SKM-1 treated with dmso at 0.1 percent for 144 hours (cell line): ENCODE measurements around the gene GNB1.
"Not testable (repeated sequence)": the region's sequence is repeated elsewhere in the genome, so short reads cannot be mapped to it uniquely, and the experiment has no call there.

Experiments used
- DNase-seq: peaks from one replicate; lab custom pipeline; 2025; ENCODE audit not compliant: unreplicated experiment; lab: John Stamatoyannopoulos, UW

Gene GNB1

DNA sequence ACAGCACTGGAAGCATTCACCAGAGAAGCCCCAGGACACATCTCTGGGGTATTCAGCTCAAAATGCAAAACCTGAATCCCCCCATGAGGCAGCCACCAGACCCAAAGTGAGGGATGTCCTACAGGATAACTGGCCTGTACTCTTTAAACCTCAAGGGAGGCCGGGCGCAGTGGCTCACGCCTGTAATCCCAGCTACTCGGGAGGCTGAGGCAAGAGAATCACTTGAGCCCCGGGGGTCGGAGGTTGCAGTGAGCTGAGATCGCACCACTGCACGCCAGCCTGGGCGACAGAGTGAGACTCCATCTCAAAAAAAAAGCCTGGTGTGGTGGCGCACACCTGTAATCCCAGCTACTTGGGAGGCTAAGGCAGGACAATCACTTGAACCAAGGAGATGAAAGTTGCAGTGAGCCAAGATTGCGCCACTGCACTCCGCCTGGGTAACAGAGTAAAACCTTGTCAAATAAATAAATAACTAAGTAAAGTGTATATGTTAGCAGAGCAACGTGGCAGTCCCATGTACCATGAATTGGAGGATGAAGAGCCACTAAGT lies 29.1 kb downstream of the GNB1 start:
- not testable (repeated sequence) for DNase-seq

DNA sequence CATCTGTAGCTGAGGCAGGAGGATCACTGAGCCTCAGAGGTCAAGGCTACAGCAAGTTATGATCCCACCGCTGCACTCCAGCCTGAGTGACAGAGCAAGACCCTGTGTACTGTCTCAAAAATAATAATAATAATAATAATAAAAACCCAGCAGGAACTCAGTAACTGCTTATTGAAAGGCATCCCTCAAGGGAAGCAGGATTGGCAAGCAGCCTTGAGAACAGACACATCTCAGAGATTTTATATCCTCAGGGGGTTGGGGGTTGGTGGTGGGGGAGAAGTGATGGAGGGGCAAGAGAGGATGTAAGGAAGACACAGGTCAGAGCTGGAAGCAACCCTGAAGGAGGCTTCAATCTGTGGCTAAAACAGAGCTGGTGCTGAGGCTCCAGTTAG lies 29.6 kb downstream of the GNB1 start:
- DNase-seq = no peak

DNA sequence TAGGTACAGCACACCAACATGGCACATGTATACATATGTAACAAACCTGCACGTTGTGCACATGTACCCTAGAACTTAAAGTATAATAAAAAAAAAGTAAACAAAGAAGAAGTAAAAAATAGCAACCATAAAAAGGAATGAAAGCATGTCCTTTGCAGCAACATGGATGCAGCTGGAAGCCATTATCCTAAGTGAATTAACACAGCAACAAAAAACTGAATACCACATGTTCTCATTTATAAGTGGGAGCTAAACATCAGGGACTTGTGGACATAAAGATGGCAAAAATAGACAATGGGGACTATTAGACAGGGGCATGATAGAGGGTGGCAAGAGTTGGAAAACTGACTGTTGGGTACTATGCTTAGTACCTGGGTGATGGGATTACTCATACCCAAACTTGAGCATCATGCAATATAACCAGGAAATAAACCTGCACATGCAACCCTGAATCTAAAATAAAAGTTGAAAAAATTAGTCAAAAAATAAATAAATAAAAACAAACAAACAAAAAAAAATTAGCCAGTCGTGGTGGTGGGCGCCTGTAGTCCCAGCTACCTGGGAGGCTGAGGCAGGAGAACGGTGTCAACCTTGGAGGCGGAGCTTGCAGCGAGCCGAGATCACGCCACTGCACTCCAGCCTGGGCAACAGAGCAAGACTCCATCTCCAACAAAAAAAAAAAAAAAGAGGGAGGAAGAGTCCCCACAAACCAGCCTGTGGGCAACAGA lies 30.8 kb downstream of the GNB1 start:
- not testable (repeated sequence) for DNase-seq

DNA sequence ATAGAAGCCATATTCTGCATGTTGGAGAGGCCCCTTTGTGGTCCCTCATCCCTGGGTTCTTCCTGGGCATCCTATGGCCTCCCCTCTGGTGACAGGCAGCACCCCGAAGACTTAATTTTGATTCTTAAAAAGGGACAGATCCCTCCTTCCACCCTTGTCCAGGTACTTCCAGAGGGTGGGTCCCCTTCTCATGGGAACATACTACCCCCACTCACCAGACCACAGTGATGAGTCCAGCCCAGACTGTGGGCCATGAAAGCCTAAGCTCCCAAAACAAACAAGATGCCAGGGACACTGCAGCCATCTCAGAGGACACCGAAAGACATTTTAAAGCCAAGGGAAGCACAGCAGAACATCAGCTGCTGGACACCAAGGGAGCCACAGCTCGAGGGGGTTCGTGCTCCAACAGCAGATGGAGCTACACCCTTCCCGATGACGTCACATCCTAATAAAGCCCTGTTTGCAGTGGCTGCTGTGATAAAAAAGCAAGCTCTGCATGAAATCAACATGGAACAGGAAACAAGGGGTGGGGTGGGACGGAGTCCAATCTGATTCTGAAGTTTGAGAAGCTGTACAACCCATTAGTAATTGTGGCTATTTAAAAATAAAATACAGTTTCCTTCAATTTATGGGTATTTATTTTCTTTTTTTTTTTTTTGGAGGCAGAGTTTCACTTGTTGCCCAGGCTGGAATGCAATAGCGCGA lies 32.4 kb downstream of the GNB1 start:
- no peak for DNase-seq

DNA sequence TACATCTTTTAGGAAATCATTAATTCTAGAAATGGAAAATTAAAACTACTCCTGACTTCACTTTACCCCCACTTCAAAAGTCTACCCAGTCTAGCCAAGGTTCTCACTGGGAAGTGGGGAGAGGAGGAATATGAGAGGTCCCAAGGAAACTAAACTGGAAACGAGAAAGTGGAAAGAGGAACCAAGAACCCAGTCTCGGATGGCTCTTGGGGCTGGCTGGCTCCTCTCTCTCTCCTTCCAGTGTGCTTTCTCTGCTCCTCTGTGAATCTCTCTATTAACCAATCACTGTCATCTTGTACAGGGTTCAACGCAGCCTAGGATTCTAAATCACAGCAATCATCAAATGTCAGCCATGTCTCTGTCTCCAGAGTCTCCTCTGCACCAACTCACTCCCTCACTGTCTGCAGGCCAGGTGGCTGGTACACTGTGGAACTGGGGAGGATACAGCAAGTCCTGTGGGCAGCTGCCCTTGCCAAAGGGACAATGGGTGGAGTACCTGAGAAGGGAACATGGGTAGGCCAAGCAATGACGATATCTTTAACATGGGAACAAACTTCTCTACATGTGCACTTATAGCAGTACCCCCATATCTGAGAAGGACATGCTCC lies 33.7 kb downstream of the GNB1 start:
- no peak for DNase-seq

DNA sequence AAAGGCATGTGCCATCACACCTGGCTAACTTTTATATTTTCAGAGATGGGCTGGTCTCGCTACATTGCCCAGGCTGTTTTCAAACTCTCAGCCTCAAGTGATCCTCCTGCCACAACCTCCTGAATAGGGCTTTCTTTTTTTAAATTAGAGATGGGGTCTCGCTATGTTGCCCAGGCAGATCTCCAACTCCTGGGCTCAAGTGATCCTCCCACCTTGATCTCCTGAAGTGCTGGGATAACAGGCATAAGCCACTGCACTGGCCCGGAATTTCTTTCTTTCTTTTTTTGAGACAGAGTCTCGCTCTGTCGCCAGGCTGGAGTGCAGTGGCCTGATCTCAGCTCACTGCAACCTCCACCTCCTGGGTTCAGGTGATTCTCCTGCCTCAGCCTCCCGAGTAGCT lies 34.7 kb downstream of the GNB1 start:
- DNase-seq = not testable (repeated sequence)

DNA sequence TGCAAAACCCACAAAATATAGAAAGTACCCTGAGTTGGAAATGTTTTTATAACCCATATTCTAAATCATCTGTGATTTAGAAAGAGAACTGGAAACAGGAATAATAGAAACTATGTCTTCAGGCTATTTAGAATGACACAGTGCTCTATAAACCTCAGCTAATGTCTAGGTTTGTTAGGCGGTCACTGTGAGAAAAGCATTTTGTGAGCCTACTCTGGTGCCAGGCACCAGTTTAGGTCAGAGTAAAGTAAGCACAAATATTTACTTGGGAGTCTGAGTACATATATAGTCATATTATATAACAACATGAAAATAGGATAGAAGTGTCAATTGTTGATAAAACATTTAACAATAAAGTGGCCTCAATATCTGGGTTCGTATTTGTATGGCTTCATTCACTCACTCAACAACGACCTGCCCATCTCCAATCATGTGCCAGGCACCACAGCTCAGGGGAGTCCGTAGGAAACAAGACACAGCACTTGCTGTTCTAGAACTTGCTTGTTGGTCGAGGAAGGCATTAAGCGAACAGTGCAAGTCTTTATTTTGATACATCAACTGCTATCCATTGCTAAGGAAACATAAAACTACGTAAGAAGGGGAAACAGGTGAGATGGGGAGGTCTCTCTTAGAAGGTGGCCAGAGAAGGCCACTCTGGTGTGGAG lies 37.2 kb downstream of the GNB1 start:
- DNase-seq = no peak

DNA sequence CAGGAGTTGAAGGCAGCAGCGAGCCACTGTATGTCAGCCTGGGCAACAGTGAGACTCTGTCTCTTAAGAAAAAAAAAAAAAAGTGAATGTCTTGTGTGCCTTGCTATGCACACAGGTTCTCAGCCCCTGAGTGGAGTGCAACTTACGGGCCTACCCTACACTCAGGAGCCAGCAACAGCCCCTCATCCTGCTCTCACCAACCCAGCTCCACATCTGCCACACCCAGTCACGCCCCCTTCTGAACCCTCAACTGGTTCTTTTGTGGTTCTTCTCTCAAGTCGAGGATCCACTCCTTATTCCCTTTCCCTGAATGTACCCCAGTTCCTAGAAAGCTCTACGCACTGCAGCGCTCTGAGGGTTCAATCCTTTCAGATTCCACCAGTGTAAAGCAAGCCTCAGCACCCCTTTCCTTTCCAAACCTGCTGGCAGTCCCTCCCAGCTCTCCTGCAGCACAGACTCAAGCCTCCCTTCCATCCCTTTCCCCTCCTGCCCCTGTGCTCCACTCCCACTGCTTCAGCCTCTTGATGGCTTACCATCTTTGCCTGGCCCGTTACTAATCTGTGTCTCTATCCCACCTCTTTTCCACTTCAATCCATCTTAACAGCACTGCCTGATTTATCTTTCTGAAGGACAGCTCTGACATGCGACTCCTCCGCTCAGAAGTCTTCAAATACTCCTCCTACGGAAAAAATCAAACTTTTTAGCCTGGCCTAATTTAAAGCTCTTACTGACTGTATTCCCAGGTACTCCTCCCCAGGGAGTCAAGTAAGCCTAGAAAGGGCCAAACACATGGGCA lies 38.1 kb downstream of the GNB1 start:
- no peak for DNase-seq

DNA sequence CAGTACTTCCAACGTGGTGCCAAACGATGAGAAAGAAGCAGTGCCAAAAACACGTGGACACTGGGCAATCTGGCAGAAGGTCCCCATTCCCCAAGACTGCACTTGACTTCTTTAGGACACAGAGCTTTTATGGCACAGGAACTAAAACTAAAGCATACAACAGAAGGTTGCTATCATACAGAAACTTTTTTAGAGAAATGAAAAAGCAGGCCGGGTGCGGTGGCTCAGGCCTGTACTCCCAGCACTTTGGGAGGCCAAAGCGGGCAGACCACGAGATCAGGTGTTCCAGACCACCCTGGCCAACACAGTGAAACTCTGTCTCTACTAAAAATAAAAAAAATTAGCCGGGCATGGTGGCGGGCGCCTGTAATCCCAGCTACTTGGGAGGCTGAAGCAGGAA lies 43.0 kb downstream of the GNB1 start:
- no peak for DNase-seq

DNA sequence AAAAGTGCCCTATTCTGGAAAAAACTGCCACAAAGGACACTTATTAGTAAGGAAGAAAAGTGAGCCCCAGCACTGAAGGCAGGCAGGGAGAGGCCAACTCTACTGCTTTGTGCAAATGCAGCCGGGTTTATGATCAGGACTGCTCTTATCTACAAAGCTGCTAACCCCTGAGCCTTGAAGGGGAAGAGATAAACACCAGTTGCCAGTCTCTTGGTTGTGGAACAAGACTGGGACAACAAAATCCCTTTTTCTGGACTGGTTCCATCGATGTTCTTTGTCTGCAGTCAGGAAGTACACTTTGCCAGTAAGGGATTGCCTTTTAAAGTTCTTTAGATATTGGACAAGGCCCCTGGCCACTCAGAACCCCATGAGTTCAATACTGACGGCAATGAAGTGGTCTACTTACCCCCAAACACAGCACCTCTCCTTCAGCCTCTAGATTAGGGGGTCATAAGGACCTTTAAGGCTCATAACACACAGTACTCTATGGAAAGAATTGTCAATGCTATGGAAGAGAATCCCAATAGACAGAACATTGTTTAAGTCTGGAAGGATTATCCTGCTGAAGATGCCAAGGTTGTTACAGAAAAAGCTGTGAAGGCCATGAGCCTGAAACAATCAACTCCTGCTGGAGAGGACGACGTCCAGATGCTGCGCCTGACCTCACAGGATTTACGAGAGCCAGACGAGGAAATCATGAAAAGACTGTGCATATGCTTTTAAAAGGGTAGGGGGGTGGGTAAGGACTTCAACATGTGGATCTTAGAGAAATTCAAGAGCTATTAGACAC lies 43.6 kb downstream of the GNB1 start:
- DNase-seq = no peak

DNA sequence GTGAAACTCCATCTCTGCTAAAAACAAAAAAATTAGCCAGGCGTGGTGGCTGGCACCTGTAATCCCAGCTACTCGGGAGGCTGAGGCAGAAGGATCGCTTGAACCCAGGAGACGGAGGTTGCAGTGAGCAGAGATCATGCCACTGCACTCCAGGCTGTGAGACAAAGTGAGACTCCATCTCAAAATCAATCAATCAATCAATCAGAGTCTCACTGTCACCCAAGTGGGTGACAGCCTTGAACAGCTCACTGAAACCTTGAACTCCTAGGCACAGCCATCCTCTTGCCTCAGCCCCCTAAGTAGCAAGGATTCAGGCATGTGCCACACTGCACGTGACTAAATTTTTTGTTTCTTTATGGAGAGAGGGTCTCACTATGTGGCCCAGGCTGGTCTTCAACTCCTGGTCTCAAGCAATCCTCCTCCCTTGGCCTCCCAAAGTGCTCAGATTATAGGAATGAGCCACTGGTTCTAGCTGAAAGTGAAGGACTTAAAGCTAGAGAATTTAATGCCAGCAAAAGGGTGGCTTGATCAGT lies 44.4 kb downstream of the GNB1 start:
- no peak for DNase-seq

DNA sequence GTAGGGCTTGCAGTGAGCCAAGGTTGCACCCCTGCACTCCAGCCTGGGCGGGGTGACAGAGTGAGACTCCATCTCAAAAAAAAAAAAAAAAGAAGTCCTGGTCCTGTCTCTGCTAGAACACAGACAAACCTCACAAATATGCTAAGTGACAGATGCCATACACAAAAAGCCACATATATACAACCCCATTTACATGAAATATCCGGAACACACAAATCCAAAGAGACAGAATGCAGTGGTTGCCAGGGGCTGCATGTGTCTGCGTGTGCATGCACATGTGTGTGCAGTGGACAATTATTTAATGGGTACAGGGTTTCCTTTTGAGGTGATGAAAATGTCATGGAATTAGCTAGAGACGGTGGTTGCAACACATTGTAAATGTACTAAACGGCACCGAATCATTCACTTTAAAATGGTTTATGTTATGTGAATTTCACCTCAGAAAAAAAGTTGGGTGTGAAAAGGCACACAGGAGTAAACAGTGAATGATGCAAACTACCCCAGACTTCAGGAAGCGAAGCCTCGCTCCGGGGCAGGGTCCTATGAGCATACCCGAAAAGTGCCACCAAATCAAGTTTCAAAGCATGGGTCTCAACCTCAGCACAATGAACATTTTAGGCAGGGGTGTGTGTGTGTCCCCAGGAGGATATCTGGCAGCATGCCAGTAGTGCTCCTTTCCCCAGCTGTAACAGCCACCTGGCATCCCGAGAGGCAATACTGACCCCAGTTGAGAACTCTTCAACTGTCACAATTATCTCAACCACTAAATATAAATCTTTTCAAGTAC lies 48.3 kb downstream of the GNB1 start:
- no peak for DNase-seq

DNA sequence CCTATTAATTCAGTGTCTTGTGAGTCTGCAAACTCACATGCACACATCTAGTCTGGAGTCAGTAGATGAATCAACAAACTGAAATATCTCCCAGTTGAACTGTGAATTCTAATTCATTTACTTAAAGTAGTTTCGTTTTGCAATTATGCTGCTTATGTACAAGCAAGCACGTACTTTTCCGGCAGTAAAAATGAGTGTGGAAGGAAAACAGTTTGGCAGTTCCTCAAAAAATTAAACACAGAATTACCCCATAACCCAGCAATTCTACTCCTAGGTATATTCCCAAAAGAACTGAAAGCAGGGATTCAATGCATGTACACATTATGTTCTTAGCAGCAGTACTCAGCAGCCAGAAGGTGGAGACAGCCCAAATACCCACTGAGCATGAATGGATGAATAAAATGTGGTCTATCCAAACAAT lies 49.3 kb downstream of the GNB1 start:
- DNase-seq = no peak

DNA sequence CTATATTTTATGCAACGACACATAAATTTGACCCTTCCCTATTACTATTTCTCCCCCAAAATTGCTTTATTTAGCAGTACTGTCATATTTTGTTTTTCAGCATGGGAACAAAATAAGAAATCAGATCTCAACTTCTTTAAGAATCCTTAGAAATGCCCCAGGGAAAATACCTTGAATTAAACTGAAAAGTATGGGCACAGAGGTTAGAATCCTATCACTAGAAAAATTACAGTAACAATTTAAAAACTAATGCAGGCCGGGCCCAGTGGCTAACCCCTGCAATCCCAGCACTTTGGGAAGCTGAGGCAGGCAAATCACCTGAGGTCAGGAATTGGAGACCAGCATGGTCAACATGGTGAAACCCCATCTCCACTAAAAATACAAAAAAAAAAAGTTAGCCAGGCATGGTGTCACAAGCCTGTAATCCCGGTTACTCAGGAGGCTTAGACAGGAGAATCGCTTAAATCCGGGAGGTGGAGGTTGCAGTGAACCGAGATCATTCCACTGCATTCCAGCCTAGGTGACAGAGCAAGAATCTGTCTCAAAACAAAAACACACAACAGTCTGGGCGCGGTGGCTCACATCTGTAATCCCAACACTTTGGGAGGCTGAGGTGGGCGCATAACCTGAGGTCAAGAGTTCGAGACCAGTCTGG lies 51.4 kb downstream of the GNB1 start:
- no peak for DNase-seq

DNA sequence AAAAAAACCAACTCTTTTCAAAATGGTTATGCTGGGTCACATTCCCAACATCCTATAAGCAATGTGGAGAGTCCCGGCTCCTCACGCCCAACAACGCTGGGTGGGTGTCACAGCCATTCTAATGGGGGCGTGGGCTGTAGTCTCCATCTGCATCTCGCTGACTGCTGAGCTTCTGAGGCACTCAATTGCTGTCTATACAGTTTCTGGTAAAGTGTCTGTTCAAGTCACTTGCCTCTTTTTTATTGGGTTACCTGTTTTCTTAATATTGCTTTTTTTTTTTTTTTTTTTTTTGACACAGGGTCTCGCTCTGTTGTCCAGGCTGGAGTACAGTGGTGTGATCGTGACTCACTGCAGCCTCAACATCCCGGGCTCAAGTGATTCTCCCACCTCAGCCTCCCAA lies 54.8 kb downstream of the GNB1 start:
- no peak for DNase-seq

DNA sequence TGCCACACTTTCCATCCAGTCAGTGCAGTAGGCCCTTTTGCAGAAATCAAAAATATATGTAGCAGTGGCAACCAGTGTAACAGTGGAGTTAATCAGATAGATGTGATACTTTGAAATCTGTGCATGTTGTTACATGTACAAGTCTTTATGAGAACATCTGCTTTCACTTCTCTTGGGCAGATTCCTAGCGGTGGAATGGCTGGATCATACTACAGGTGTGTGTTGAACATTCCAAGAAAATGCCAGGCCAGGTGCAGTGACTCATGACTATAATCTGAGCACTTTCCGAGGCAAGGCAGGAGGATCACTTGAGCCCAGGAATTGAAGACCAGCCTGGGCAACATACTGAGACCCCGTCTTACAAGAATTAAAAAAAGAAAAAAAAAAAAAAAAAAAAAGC lies 55.3 kb downstream of the GNB1 start:
- no peak for DNase-seq

DNA sequence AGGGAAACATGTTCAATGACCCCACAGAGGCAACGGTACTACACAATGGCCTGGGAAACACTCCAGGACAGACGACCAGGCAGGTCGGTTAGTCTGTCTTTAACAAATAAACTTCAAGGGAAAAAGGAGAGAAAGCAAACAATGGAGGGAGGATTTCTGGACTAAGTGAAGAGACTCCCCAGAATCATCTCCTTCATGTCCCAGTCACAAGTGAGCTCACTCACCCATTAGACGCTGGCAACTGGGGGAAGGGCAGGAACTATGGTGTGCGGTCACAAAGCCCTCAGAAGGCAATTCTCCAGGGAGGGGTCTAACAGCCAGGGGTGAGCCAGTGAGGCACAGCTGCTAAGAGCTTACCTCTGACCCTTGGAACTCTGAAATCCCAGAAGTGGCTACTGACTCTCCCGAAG lies 57.0 kb downstream of the GNB1 start:
- no peak for DNase-seq

DNA sequence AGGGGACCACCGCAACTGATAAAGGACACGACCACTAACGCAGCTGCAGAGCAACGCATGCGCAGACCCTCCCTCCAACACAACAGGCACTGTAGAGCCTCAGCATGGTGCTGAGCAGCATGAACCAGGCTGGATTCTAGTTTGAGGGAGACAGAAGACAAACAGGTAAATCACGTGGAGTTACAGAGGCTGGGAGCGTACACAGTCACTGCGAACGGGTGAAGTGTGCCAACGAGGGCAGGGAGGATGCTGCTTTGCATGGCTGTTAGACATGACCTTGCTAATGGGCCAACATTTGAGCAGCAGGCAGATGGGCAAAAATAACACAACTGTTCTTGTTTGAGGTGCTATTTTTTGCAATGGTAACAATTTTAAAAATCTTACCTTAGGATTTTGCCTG lies 57.4 kb downstream of the GNB1 start:
- DNase-seq = no peak
